ENCODE data around the gene RMDN3. TPM values are rescaled to one million over a fixed set of nuclear protein-coding genes. Genes with fewer than 3 reads are reported as not detected.

Gene RMDN3
- total and polyA plus RNA-seq, 2 of the 13 experiments (the other 11 are each of a cell fraction or from before 2014, with no cell fraction given), result 16.8 to 19.5 TPM

- TF ChIP-seq ZHX2 (IDR thresholded peaks at IDR 0.05; ENCODE audit: low read depth) (no peak), ZHX2 (CRISPR knock-in tag; IDR thresholded peaks at IDR 0.05; ENCODE audit: borderline replicate concordance) (no peak), LRRFIP1 (CRISPR knock-in tag; conservative IDR thresholded peaks at IDR 0.05) (no peak), SAP130 (CRISPR knock-in tag; IDR thresholded peaks at IDR 0.05; ENCODE audit: low read depth) (peak; percentile 88), MLXIP (CRISPR knock-in tag; IDR thresholded peaks at IDR 0.05; ENCODE audit: borderline replicate concordance) (no peak), ZNF260 (CRISPR knock-in tag; IDR thresholded peaks at IDR 0.05; ENCODE audit: borderline replicate concordance, low read depth) (no peak), GPBP1L1 (CRISPR knock-in tag; IDR thresholded peaks at IDR 0.05) (no peak), REL (CRISPR knock-in tag; conservative IDR thresholded peaks at IDR 0.05) (peak; percentile 49; the same call in 1 of the 2 replicates), HNF4G (IDR thresholded peaks at IDR 0.05; ENCODE audit: borderline replicate concordance, low read depth, low read length) (peak; percentile 80), HNF4G (CRISPR knock-in tag; IDR thresholded peaks at IDR 0.05; ENCODE audit: borderline replicate concordance, low read depth) (peak; percentile 74), E2F2 (CRISPR knock-in tag; IDR thresholded peaks at IDR 0.05; ENCODE audit: borderline replicate concordance) (peak; percentile 58; the same call in 1 of the 2 replicates), ZNF549 (CRISPR knock-in tag; IDR thresholded peaks at IDR 0.05) (no peak), KLF13 (CRISPR knock-in tag; IDR thresholded peaks at IDR 0.05) (no peak)
Measured at GRCh38 chr15:40763801-40764628, 9.0 kb upstream of the RMDN3 start, which contains the start of gene GCHFR (continued).

All from HepG2 (cell line).